AG20443 (cell line): ENCODE measurements around the gene TNFRSF1B.

Source experiments
- DNase-seq: peaks from one replicate; pipeline ENCODE4 v3.0.0; 2012; ENCODE audit warnings: low spot score, mixed read lengths

Gene TNFRSF1B

GRCh38 chr1:12166834-12167492, at the start of gene TNFRSF1B:
Gene TNFRSF1B, plus strand, starts transcription at chr1:12166991. Its CDS starts 101 bp downstream, at chr1:12167092.
- peak; percentile 86 for DNase-seq

- peak; percentile 30 for DNase-seq
Measured at GRCh38 chr1:12121212-12122003, 45.4 kb upstream of the TNFRSF1B start.

- DNase-seq = no peak
Measured at GRCh38 chr1:12123172-12123571, 43.6 kb upstream of the TNFRSF1B start.

GRCh38 chr1:12124693-12125421, 41.9 kb upstream of the TNFRSF1B start:
- DNase-seq = peak; percentile 76

GRCh38 chr1:12125422-12126355, 41.1 kb upstream of the TNFRSF1B start:
- DNase-seq = no peak

GRCh38 chr1:12126781-12127180, 40.0 kb upstream of the TNFRSF1B start:
- DNase-seq = no peak

GRCh38 chr1:12127206-12127810, 39.5 kb upstream of the TNFRSF1B start:
- DNase-seq = no peak

- no peak for DNase-seq
Measured at GRCh38 chr1:12128120-12128519, 38.7 kb upstream of the TNFRSF1B start.

GRCh38 chr1:12129624-12130023, 37.2 kb upstream of the TNFRSF1B start:
- no peak for DNase-seq

GRCh38 chr1:12130466-12131130, 36.2 kb upstream of the TNFRSF1B start:
- no peak for DNase-seq

GRCh38 chr1:12132078-12132477, 34.7 kb upstream of the TNFRSF1B start:
- peak; percentile 85 for DNase-seq

- DNase-seq = no peak
Measured at GRCh38 chr1:12134716-12135115, 32.1 kb upstream of the TNFRSF1B start.

- peak; percentile 68 for DNase-seq
Measured at GRCh38 chr1:12135612-12136011, 31.2 kb upstream of the TNFRSF1B start.

GRCh38 chr1:12136916-12137610, 29.7 kb upstream of the TNFRSF1B start:
- DNase-seq = no peak

GRCh38 chr1:12138196-12139168, 28.3 kb upstream of the TNFRSF1B start:
- no peak for DNase-seq

- no peak for DNase-seq
Measured at GRCh38 chr1:12140016-12140415, 26.8 kb upstream of the TNFRSF1B start.

- DNase-seq = no peak
Measured at GRCh38 chr1:12140515-12141162, 26.2 kb upstream of the TNFRSF1B start.

GRCh38 chr1:12141163-12141850, 25.5 kb upstream of the TNFRSF1B start:
- DNase-seq = no peak
